Bronchial epithelial cell (primary cell): ENCODE measurements around the gene MYH7. TPM values are rescaled to one million over a fixed set of nuclear protein-coding genes. Genes with fewer than 3 reads are reported as not detected.
"Not testable (repeated sequence)": the region's sequence is repeated elsewhere in the genome, so short reads cannot be mapped to it uniquely, and the experiment has no call there.

Experiments used
- DNase-seq: peaks from one replicate; pipeline ENCODE4 v3.0.0-alpha.2; 2010; ENCODE audit warnings: low read depth
- FAIRE-seq: peaks from 2 replicates; lab custom pipeline; 2011; peaks lifted over from hg19 to GRCh38; lab: Jason Lieb, UNC
- H3K27me3 ChIP-seq: 2 replicates; pipeline ENCODE4 v1.5.1; 2011; ENCODE audit warnings: low read length; ENCODE audit not compliant: control insufficient read depth, insufficient read depth
- H3K36me3 ChIP-seq: 2 replicates; pipeline ENCODE4 v1.5.1; 2011; ENCODE audit warnings: low read length; ENCODE audit not compliant: control insufficient read depth, insufficient read depth
- H3K4me3 ChIP-seq: 2 replicates; pipeline ENCODE4 v1.5.1; 2011; ENCODE audit warnings: mild to moderate bottlenecking, low read depth, low read length, control low read depth
- total RNA-seq: library from RNA; depleted of rRNA; stranded (reverse); fragments of >200 nt; gene quantifications from 2 replicates; pipeline ENCODE4 v1.2.1, GENCODE V29; 2014
- TF ChIP-seq, protein P1 (sequence below): IDR thresholded peaks from 2 replicates; pipeline ENCODE4 v1.5.1; 2011; ENCODE audit warnings: mild to moderate bottlenecking, moderate library complexity, low read length, control low read depth, inconsistent platforms; ENCODE audit not compliant: insufficient read depth, severe bottlenecking

MYH7 gene
- total RNA-seq, 1 donor from 2014 or later: not detected

DNA sequence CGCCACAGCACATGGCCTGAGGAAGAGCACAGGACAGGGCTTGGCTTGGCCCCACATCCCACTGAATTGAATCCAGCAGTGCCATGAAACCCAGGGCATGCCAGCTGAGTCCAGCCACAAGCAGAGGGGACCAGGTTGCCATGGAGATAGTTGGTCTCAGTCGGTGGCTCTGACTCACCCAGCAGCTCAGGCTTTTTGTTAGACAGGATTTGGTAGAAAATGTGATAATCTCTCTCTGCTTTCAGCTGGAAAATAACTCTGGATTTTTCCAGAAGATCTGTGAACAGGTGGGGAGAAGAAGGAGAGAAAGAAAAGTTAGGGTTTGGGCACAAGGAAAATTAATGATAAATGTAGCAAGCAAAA is 4.8 kb downstream of the MYH7 start:
- Histone ChIP-seq H3K36me3 (no peaks in the 10 kb centered on the region), H3K4me3 (no peak overlapping the region), H3K27me3 (peaks cover 2% of the 10 kb centered on the region)
- no peak for FAIRE-seq
- TF ChIP-seq, protein P1, sequence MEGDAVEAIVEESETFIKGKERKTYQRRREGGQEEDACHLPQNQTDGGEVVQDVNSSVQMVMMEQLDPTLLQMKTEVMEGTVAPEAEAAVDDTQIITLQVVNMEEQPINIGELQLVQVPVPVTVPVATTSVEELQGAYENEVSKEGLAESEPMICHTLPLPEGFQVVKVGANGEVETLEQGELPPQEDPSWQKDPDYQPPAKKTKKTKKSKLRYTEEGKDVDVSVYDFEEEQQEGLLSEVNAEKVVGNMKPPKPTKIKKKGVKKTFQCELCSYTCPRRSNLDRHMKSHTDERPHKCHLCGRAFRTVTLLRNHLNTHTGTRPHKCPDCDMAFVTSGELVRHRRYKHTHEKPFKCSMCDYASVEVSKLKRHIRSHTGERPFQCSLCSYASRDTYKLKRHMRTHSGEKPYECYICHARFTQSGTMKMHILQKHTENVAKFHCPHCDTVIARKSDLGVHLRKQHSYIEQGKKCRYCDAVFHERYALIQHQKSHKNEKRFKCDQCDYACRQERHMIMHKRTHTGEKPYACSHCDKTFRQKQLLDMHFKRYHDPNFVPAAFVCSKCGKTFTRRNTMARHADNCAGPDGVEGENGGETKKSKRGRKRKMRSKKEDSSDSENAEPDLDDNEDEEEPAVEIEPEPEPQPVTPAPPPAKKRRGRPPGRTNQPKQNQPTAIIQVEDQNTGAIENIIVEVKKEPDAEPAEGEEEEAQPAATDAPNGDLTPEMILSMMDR: no peak
- DNase-seq: no peak

DNA sequence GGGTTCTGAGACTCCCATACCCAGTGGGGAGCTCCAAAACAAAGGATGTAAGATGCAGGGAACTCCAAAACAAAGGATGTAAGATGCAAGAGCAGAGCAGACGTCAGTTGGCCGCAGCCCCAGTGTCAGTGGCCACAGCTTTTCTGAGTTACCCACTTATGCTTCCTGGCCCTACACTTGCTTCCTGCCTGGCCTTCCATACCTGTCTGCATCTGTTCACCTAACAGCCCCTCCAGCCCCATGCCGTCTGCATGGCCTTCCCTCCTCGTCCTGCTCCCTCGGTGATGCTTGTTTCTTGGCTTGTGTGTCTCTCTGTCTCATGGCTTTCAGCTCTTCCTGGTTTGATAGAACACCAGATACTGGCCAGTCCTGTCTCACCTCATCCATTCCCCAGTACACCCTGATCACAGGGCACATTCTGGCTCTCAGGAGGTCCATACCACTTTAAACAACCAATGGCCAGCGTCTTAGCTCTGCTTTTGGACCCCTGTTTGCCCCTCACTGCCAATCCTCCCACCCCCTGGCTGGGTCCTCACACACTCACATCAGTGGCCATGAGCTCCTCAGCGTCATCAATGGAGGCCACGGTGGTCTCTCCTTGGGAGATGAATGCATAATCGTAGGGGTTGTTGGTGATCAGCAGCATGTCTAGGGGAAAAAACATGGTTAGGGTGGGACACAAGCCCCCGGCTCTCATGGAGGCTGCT is 5.3 kb downstream of the MYH7 start:
- Histone ChIP-seq H3K27me3 (peaks cover 2% of the 10 kb centered on the region), H3K36me3 (no peaks in the 10 kb centered on the region), H3K4me3 (no peak overlapping the region)
- FAIRE-seq (no peak), DNase-seq (no peak)
- TF ChIP-seq, protein P1: no peak

DNA sequence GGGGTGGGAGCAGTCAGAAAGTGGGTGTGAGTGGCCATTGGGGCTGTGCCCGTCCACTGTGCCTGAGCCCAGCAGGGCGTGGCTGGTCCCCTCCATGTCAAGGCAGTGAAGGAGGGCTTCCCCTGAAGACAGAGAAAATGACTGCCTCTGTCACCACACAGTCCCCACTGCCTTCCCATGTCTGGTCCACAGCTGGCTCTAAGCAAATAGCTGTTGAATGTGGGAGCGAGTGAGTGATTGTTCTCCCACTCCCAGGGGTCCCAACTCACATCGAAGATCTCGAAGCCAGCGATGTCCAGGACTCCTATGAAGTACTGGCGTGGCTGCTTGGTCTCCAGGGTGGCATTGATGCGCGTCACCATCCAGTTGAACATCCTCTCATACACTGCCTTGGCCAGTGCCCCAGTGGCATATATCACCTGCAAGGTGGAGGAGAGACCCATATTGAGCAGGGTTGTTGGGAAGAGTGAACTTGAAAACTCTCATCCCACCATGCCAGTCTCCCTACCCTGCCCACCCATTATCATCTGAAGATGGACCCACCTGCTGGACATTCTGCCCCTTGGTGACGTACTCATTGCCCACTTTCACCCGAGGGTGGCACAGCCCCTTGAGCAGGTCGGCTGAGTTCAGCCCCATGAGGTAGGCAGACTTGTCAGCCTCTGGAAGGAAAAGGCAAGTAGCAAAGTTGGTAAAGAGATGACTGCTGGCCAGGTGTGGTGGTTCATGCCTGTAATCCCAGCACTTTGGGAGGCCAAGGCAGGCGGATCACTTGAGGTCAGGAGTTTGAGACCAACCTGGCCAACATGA is 6.6 kb downstream of the MYH7 start:
- no peaks in the 10 kb centered on the region for H3K36me3 ChIP-seq
- TF ChIP-seq, protein P1: no peak
- H3K27me3 ChIP-seq: peaks cover 2% of the 10 kb centered on the region
- no peak overlapping the region for H3K4me3 ChIP-seq
- peak; percentile 84 for FAIRE-seq
- no peak for DNase-seq

DNA sequence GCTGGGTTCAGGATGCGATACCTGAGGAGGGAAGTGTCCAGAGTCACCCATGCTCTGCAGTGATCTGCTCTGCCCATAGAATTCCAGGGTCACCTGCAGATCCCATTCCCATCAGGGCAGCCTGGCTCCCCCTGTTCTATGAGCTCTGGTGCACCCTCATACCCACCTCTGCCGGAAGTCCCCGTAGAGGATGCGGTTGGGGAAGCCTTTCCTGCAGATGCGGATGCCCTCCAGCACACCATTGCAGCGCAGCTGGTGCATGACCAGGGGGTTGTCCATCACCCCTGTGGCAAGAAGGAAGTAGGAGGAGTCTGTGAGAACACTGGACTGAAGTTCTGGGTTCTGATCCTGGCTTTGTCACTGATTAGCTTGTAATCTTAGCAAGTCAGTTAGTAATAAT is 9.7 kb downstream of the MYH7 start:
- not testable (repeated sequence) for H3K27me3 ChIP-seq, FAIRE-seq, H3K4me3 ChIP-seq, DNase-seq, H3K36me3 ChIP-seq

DNA sequence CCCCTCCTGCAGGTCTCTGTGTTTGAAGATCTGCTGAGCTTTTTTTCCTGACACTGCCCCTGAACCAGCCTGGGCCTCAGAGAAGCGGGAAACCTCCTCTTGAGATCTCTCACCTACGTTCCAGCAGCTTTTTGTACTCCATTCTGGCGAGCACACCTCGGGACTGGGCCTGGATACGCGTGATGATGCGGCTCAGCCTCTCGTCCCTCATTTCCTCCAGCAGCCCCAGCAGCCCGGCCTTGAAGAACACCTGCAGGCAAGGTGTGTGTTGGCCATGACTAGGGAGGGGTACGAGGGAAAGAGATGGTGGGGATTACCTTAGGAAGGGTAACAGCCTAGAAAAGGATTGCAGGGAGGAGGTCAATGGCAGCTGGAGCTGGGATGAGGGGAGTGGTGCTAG is 10.3 kb downstream of the MYH7 start:
- Histone ChIP-seq H3K27me3 (peaks cover 3% of the 10 kb centered on the region), H3K4me3 (no peak overlapping the region), H3K36me3 (no peaks in the 10 kb centered on the region)
- TF ChIP-seq, protein P1: no peak
- DNase-seq (no peak), FAIRE-seq (no peak)

DNA sequence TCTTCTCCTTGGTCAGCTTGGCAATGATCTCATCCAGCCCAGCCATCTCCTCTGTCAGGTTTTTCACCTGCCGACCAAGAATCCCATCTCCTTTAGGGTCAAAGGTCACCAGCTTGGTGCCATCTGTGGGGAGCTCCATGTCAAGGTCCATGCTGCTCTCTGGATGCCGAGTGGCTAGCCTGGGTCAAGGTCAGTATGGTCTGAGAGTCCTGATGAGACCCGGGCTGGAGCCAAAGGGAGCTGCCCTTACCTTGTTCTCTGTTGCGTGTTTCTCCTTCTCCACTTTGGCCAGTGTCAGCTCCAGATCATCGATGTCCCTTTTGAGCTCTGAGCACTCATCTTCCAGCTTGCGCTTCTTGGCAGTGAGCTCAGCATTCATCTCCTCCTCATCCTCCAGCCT is 11.8 kb downstream of the MYH7 start:
- no peak overlapping the region for H3K4me3 ChIP-seq
- FAIRE-seq (no peak), DNase-seq (no peak)
- H3K27me3 ChIP-seq: peaks cover 6% of the 10 kb centered on the region
- TF ChIP-seq, protein P1: no peak
- H3K36me3 ChIP-seq: no peaks in the 10 kb centered on the region
